Activated CD4-positive, CD25-positive, alpha-beta regulatory T cell treated with anti-CD3 and anti-CD28 coated beads, Interleukin-2, amount 50 U/mL, for 16 hours (primary cell): Measurements from ENCODE around the gene MEN1.

Experiments
- DNase-seq: peaks from one replicate; pipeline ENCODE4 v3.0.0-alpha.2; 2020; ENCODE audit warnings: low read depth, low spot score

Gene MEN1

DNA sequence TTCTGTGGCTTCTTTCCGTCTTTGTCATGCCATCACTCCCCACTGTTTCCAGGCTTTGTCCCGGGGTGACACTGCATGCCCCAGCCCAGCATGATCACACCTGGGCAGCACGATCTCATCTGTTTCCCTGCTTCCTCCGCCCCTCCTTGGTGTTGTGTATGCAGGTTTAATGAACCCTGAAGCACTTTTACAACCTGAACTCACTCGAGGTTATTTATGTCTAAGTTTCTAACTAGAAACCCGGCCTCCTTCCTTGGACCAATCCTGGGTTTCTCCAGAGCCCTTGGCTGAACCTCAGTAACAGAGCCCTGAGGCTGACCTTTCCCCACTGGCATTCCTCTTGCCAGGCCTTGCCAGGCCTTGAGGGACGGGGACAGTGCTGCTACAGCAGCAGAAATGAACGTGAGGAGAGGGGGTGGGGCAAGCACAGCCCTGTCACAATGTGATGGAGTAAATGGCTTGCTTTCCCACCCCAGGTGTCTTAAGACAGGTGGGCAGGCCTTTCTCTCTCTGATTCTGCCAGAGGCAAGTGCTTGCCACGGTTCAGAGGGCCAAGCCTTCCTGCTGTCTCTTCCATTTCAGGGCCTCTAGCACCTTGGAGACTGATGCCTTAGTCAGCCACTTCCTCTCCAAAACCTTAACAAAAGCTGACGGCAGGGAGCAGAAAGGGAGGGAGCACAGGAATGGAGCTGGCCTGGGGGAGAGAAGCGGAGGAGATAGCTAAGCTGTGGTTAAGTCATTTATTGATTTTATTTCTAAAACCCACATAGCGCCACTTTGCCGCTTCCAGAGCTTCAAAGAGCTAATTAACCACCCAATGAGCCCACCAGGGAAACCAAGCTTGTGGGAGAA lies 47.5 kb downstream of the MEN1 start:
- DNase-seq: no peak

DNA sequence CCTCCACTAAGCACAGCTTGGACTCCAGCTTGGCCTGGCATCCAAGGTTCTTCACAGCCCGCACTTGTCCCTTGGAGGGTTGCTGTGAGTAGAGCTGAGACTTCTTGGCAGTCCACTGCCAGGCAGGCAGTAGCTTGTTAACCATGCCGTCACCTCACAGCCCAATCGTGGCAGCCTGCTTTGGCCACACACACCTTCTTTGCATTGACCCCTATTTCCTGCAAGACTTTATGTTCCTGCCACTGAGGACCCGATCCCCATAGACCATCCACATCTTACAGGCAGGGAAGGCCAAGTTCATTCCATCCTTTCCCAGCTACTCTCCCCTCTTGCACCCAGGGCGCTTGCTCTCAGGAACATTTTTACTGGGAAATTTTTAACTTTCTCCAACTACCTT lies 48.1 kb downstream of the MEN1 start:
- DNase-seq: no peak

DNA sequence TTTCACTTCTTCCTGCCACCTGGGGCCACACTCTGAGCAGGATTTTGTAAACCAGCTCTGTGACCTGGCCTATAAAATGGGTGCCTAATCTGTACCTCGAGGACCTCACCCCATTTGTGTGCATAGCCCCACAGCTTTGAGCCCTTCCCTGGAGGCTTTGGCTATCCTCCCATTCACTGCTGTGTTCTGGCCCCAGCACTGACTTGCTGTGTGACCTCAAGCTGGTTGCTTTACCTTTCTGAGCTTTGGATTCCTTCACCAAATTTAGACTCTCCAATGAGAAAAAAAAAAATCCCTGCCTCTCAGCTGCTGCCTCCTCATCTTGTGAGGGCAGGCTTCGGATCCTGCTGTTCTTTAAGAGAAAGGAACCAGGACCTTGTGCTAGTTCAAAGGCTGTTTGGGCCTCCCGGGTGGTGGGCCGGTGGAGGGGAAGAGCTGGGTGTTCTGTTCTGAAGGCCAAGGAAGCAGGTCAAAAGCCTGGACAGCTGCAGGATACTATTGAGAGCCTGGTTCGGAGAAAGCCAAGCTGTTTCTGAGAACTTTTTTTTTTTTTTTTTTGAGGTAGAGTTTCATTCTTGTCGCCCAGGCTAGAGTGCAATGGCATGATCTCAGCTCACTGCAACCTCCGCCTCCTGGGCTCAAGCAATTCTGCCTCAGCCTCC lies 49.5 kb downstream of the MEN1 start:
- DNase-seq: no peak

DNA sequence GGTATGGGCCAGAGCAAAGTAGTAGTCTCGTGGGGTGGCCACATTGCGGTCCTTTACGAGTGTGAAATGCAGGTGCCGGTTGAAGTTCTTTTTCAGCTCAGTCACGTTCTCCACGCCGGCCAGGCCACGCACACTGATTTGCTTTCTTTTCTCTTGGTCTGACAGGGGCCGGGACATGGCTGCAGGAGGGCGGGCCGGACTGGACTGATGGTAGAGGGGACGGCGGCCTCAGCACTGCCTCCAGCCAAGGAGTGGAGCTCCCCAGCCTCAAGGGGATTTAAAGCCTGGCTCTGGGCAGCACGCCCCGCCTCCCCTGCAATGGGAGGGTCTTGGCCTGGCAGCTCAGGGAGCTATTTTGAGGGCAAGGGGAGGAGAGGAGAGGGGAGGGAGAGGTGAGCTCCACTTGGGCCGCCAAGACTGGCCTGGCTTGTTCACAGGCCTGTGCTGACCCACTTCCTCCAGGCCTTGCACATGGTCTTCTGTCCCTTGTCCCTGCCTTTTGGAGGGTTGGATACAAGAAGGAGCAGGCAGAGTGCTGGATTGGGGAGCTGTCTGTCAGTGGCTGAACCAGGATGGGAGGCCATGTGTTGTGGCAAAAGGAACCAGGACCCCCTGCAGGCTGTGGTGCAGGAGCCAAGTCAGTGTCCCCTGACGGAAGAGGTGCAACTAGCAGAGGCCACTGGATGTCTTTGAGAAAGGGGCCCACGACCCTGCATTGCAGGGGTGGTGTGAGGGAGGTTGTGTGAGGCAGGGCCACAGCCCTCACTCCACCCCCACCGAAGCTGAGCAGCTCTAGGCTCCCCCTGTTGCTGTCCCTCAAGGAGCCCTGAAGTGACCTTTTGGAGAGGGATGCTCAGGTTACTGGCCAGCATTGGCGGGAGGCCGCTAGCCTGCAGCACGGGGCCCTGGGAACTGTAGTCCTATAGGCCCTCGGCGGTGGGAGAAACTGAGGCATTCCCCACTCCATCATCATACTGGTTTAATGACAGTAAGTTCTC lies 50.3 kb downstream of the MEN1 start, which contains the start of gene PYGM:
PYGM (minus strand) TSS at position 253 of the 998 bp plus-strand sequence; CDS start at position 177, 76 bp downstream.
- no peak for DNase-seq

DNA sequence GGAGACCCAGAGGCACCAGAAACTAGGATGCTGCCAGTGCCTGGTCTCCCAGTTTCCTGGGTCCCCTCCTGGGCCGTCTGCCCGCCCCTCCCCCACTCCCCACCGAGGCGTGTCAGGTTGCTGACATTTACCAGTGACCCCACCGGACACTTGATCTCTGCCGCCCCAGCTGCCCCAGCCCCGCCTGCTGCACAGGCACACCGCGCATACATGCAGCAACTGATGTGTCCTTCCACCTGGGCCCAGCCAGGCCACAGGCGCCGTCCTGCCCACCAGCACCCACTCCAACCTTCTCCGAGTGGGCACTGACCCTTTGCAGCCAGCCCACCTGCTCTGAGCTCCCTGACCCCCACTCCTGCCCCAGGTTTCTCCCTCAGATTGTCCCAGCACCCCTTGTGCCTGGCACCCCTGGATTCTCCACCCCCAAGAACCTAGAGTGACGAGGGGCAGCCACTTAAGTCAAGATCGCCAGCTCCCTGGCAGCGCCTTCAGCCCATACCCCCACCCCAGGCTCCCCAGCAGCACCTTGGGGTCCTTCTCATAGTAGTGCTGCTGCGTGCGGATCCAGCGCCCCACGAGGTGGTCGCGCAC lies 51.1 kb downstream of the MEN1 start:
- DNase-seq: no peak

DNA sequence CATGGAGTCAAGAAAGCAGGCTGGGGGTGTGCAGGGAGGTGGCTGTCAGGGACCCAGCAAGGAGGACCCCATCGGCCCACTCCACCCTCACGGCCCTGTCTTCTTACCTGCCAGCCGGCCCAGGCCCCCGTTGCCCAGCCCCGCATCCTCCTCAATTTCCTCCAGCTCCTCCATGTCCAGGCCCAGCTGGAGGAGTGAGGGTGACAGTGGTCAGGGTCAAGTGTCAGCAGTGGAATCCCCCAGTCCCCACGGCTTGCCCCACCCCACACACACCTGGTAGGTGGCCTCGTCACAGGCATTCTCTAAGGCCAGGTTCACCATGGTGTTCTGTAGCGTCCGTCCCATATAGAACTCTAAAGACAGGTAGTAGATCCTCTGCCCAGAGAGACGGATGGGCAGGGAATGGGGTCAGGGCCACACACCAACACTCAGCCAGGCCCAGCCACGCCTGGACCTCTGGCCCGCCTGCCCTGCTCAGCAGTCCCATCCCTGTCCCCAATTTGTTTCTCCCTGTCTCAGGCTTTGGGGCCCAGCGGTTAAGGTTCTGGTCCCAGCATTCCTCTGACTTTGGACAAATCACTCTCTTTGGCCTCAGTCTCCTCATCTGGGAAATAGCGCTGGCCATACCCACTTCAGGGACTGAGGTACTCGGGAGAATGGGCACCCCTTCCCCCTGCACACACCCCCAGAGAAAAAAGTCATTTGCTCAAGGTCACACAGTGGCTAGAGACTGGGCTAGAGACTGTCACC lies 51.8 kb downstream of the MEN1 start:
- DNase-seq: no peak

DNA sequence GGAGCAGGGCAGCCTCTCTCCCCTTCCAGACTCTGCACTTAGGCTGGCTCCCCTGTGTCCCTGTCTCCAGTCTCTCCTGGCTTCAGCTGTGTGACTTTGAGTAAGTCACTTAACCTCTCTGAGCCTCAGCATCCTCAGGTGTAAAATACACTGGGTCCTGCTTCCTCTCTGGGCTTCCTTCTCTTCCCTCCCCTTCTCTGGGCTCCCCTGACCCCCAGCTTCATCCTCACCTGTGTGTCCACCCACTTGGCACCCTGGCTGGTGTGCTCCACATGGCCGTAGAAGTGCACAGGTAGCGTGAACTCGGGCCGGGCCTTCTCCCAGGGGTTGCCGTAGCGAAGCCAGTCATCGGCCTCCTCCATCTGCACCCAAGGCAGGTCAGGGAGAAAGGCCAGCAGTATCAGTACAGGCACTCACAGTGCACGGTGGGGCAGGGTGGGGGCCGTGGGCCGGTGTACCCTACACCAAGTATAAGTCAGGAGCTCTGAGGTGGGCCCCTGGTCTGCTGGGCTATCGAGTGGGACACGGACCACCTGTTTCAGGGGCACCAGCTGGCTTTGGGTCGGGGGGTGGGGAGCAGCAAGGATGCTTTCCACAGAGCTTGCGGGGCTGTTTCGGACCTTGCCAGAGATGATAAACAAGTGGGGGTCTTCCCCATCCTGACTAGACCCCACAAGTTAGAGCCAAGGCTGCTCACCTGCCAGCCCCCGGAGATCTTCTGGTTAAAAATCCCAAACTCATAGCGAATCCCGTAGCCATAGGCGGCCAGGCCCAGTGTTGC lies 52.6 kb downstream of the MEN1 start:
- DNase-seq: no peak

DNA sequence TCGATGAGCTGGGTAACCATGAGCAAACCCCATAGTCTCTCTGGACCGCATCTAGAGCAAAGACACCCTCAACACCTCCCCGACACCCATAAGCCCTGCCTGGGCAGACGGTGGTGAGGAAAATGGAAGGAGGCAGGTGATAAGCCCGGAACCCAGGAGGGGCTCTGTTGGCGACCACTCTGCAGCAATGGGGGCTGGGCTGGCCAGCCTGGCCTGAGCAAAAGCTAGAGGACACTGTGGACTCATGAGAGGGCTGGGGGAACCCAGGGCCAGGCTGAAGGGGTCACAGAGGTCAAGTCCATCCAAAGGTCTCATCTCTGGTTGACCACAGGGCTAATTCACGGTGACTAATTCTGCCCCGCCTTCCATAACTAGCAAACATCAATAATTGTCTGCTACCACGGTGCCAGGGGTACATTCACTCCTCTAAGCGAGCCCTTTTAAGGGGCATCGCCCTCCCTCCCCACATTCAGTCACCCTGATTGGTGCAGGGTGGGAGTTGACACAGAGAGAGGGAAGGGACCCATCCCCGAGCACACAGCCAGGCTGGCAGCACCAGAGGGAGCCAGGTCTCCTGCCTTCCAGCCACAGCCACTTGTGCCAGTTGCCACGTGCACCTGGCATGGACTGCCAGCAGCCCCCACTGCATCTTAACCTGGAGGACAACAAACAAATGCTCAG lies 54.5 kb downstream of the MEN1 start:
- no peak for DNase-seq

DNA sequence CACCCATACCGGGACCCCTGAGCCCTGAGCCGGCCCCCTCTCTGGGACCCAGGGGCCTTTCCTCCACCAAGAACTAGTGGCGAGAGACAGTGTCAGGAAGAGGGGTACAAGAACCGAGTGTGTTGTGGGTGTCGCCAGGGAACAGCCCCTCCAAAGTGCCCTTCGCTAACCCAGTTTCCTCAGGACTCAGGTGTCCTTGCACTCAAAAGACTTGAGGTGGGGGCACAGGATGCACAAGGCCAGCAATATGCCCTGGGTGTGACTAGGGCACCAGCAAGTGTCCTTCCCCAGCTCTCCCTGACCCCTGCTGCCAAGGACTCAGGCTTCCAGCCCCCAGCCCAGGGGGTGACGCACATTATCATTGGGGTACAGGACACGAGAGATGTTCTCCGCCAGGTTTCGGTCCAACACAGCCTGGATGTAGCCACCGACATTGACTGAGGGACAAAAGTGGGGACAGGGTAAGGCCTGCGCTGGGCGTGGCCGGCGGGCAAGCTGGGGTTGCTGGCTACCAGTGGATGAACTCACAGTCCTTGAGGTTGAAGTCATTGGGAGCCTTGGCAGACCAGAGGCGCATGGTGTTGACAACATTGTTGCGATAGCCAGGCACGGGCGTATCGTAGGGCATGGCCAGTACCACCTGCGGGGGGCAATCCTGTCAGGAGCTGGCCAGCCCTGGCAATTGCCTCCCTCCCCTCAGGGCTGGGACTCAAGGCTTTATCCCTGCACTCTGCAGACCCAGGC lies 55.3 kb downstream of the MEN1 start:
- no peak for DNase-seq

DNA sequence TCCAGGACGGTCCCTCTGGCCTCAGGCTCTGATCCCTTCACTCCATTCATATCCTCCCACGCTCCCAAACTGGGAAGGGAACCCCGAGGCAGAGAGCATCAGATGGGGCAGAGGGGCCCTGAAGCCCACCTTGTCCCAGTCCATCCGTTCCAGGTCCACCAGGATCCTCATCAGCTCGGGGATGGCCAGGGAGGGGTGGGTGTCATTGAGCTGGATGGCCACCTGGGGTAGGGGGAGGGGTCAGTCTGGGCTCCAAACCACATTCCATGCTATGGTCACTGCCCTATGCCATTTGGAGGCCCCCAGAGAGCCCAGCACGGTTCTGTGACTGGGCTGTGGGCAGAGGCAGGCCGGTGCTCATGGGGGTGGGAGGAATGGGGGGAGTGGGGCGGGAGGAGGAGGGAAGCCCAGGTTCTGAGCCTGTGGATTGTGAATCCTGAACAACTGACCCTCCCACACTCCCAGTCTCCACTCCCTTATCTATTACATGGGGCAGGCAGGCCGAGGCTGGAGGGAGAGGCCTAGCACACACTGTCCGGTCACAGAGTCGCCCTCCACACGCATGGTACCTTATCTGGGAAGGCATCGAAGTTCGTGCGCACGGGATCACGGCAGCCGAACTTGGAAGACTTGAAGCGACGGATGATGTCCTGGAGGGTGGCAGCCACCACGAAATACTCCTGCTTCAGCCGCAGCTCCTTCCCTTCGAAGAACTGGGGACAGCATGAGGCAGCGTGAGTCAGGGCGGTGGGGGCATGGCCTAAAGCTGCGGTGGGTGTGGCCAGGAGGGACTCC lies 56.0 kb downstream of the MEN1 start:
- DNase-seq: no peak
